A549 (cell line): ENCODE results near the gene SMIM43. TPM values are rescaled to one million over a fixed set of nuclear protein-coding genes. Genes with fewer than 3 reads are reported as not detected.
"Not testable (repeated sequence)": the region's sequence is repeated elsewhere in the genome, so short reads cannot be mapped to it uniquely, and the experiment has no call there.

Experiments
- ATAC-seq, 2 experiments: fragments of 200-7000 bp in 1 of 2; fragments of >200 bp in 1 of 2; cut with Nextera tagmentation in 1 of 2; cut with Tn5 transposase in 1 of 2; 3 replicates each; pipeline versions ENCODE4 v1.8.0 to v1.9.1; 2018 to 2020; ENCODE audit warnings: mild to moderate bottlenecking in 1 of 2, moderate library complexity in 1 of 2
- CTCF ChIA-PET: fragments of 300-600 bp; sonication (Branson Sonifier 250); formaldehyde crosslinking; extraction: SDS; loops from one replicate; lab custom pipeline; 2021; ENCODE audit warnings: antibody characterized with exemption, inconsistent platforms; lab: Yijun Ruan, JAX
- POLR2A ChIA-PET: fragments of 350-600 bp; formaldehyde crosslinking; extraction: SDS; loops from one replicate; lab custom pipeline; 2021; ENCODE audit warnings: antibody characterized with exemption, inconsistent platforms; lab: Yijun Ruan, JAX
- DNase-seq, 2 experiments: peaks; one replicate each; pipeline versions ENCODE4 v3.0.0 to v3.0.0-alpha.2; 2011 to 2016; ENCODE audit warnings: low read depth in 1 of 2, low spot score in 1 of 2
- FAIRE-seq: peaks from 2 replicates; lab custom pipeline; 2011; peaks lifted over from hg19 to GRCh38; lab: Jason Lieb, UNC
- H3K27ac ChIP-seq, 2 experiments: fragments of >200 bp; sonication (Bioruptor Twin); formaldehyde crosslinking; 3 replicates each; pipeline ENCODE4 v1.5.1; 2016 to 2017
- H3K4me1 ChIP-seq: fragments of >200 bp; sonication (Bioruptor Twin); formaldehyde crosslinking; 3 replicates; pipeline ENCODE4 v1.6.1; 2016
- H3K4me2 ChIP-seq: fragments of >200 bp; sonication (Bioruptor Twin); formaldehyde crosslinking; 3 replicates; pipeline ENCODE4 v1.6.1; 2016
- H3K4me3 ChIP-seq: fragments of >200 bp; sonication (Bioruptor Twin); formaldehyde crosslinking; 3 replicates; pipeline ENCODE4 v1.5.1; 2016
- H3K9me3 ChIP-seq: fragments of >200 bp; sonication (Bioruptor Twin); formaldehyde crosslinking; 3 replicates; pipeline ENCODE4 v1.6.1; 2016
- CHD2 ChIP-seq: fragments of 150-350 bp; IDR thresholded peaks from 2 replicates; pipeline ENCODE4 v1.6.1; 2014; ENCODE audit warnings: low read length; ENCODE audit not compliant: partially characterized antibody
- CHD4 ChIP-seq: fragments of 200-600 bp; sonication (generic); IDR thresholded peaks from 2 replicates; pipeline ENCODE4 v1.6.1; 2016; ENCODE audit warnings: antibody characterized with exemption, mild to moderate bottlenecking, borderline replicate concordance
- CTCF ChIP-seq: fragments of >200 bp; sonication (Bioruptor Twin); formaldehyde crosslinking; IDR thresholded peaks from 3 replicates; pipeline ENCODE4 v1.5.1; 2016
- FOSB ChIP-seq: fragments of 250-450 bp; sonication (Bioruptor Pico); IDR thresholded peaks from 2 replicates; pipeline ENCODE4 v1.5.0; 2020; ENCODE audit warnings: mild to moderate bottlenecking, moderate library complexity
- FOSL2 ChIP-seq, 2 experiments: fragments of 450-650 bp in 1 of 2; fragments of >200 bp in 1 of 2; sonication (Bioruptor Twin) in 1 of 2; formaldehyde crosslinking; IDR thresholded peaks; 2 replicates each; pipeline versions ENCODE4 v1.5.0 to v1.6.1; 2016 to 2020; ENCODE audit warnings: mild to moderate bottlenecking in 1 of 2, moderate library complexity in 1 of 2
- HOXA7 ChIP-seq: fragments of 250-450 bp; sonication (Bioruptor Pico); IDR thresholded peaks from 2 replicates; pipeline ENCODE4 v1.5.0; 2020; ENCODE audit warnings: mild to moderate bottlenecking, moderate library complexity
- HOXB5 ChIP-seq: fragments of 250-450 bp; sonication (Bioruptor Pico); IDR thresholded peaks from 2 replicates; pipeline ENCODE4 v1.5.0; 2020; ENCODE audit warnings: mild to moderate bottlenecking, moderate library complexity
- KDM5A ChIP-seq: fragments of 200-600 bp; sonication (generic); IDR thresholded peaks from 2 replicates; pipeline ENCODE4 v1.6.1; 2016; ENCODE audit warnings: antibody characterized with exemption, mild to moderate bottlenecking
- MAZ ChIP-seq: fragments of 150-350 bp; IDR thresholded peaks from 2 replicates; pipeline ENCODE4 v1.6.1; 2014; ENCODE audit warnings: antibody characterized with exemption, low read depth, low read length, borderline replicate concordance
- MYC ChIP-seq: IDR thresholded peaks from 2 replicates; pipeline ENCODE4 v1.6.1; 2012; ENCODE audit warnings: mild to moderate bottlenecking, inconsistent platforms, low read length, improper control_type of control experiment, borderline replicate concordance
- NFE2L2 ChIP-seq: fragments of 150-350 bp; conservative IDR thresholded peaks from 2 replicates; pipeline ENCODE4 v1.6.1; 2014; ENCODE audit warnings: low read length
- NPAS2 ChIP-seq: fragments of 250-450 bp; sonication (Bioruptor Pico); IDR thresholded peaks from 2 replicates; pipeline ENCODE4 v1.8.0; 2022; ENCODE audit warnings: mild to moderate bottlenecking, moderate library complexity, borderline replicate concordance
- PHF8 ChIP-seq: fragments of 200-600 bp; sonication (generic); IDR thresholded peaks from 2 replicates; pipeline ENCODE4 v1.6.1; 2016; ENCODE audit warnings: low read depth, mild to moderate bottlenecking, antibody characterized with exemption, moderate library complexity, borderline replicate concordance
- RFX5 ChIP-seq: fragments of 450-650 bp; IDR thresholded peaks from 2 replicates; pipeline ENCODE4 v1.7.1; 2014; ENCODE audit warnings: antibody characterized with exemption, mild to moderate bottlenecking, moderate library complexity
- SMC3 ChIP-seq: fragments of >200 bp; sonication (Bioruptor Twin); formaldehyde crosslinking; IDR thresholded peaks from 3 replicates; pipeline ENCODE4 v1.6.1; 2018; ENCODE audit warnings: inconsistent platforms
- ZSCAN20 ChIP-seq: fragments of 250-450 bp; sonication (Bioruptor Pico); IDR thresholded peaks from 2 replicates; pipeline ENCODE4 v1.8.0; 2022; ENCODE audit warnings: mild to moderate bottlenecking, moderate library complexity
- WGBS: methylation state at CpG from one replicate; pipeline ENCODE4 v1.1.6; 2017; ENCODE audit errors: missing lambda C conversion rate; 5-methylcytosine and 5-hydroxymethylcytosine counted together
- polyA plus RNA-seq, 4 experiments: library from polyadenylated mRNA; depleted of rRNA in 3 of 4; stranded (reverse); fragments of >200 nt; fragmentation: RNase III in 1 of 4; extraction: RNeasy Plus Mini Kit Qiagen cat#74134 plus additional on column Dnase treatment in 1 of 4; gene quantifications; 2 replicates in 3 of 4; 3 replicates in 1 of 4; pipeline ENCODE4 v1.2.3, GENCODE V29; 2011 to 2017
- TF ChIP-seq, protein P1 (sequence below): fragments of 200-600 bp; sonication (generic); IDR thresholded peaks from 2 replicates; pipeline ENCODE4 v1.6.1; 2016; ENCODE audit warnings: antibody characterized with exemption, mild to moderate bottlenecking, moderate library complexity

Gene SMIM43
- polyA plus RNA-seq, 2 of the 4 experiments (the other 2 are of a cell fraction), result 0.12 to 0.45 TPM

DNA sequence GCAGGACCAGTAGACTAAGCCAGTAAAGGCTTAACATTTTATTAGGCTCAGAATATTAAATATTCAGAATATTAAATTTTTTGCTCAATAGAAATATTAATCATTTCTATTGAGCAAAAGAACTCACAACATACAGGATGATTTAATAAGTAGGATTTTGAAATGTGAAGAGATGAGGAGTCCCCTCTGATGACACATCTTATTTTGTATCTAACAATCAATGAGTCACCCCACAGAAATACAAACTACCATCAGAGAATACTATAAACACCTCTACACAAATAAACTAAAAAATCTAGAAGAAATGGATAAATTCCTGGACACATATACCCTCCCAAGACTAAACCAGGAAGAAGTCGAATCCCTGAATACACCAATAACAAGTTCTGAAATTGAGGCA is 12.8 kb downstream of the SMIM43 start:
- H3K4me1 ChIP-seq; H3K4me3 ChIP-seq; POLR2A ChIA-PET; ATAC-seq; H3K9me3 ChIP-seq; H3K27ac ChIP-seq; H3K4me2 ChIP-seq; DNase-seq; FAIRE-seq; TF ChIP-seq FOSL2 (IDR thresholded peaks at IDR 0.05): not testable (repeated sequence)
- peak; percentile 64 for TF ChIP-seq FOSL2 (CRISPR knock-in tag; IDR thresholded peaks at IDR 0.05)
- WGBS, result 13% methylated on average over 1 of the region's 1 CpG
- CTCF ChIA-PET, result interaction anchor here (1.4 to 1.7 kb wide), 2 partner anchors 10 to 16 kb away, joined by 3 to 4 read pairs; no protein-coding TSS in a partner anchor

GRCh38 chr4:121749225-121749624 is 15.7 kb downstream of the SMIM43 start:
- H3K4me1 ChIP-seq, result no peaks in the 10 kb centered on the region
- CTCF ChIA-PET, result no interaction called here
- no peak overlapping the region for H3K4me3 ChIP-seq
- ATAC-seq (no peak), DNase-seq (no peak), FAIRE-seq (no peak)
- POLR2A ChIA-PET, result no interaction called here
- TF ChIP-seq SMC3 (no peak), KDM5A (no peak), FOSB (CRISPR knock-in tag) (no peak), HOXA7 (CRISPR knock-in tag) (no peak), ZSCAN20 (CRISPR knock-in tag) (no peak), RFX5 (no peak), NFE2L2 (no peak), CHD4 (no peak), MAZ (no peak)
- TF ChIP-seq, protein P1, sequence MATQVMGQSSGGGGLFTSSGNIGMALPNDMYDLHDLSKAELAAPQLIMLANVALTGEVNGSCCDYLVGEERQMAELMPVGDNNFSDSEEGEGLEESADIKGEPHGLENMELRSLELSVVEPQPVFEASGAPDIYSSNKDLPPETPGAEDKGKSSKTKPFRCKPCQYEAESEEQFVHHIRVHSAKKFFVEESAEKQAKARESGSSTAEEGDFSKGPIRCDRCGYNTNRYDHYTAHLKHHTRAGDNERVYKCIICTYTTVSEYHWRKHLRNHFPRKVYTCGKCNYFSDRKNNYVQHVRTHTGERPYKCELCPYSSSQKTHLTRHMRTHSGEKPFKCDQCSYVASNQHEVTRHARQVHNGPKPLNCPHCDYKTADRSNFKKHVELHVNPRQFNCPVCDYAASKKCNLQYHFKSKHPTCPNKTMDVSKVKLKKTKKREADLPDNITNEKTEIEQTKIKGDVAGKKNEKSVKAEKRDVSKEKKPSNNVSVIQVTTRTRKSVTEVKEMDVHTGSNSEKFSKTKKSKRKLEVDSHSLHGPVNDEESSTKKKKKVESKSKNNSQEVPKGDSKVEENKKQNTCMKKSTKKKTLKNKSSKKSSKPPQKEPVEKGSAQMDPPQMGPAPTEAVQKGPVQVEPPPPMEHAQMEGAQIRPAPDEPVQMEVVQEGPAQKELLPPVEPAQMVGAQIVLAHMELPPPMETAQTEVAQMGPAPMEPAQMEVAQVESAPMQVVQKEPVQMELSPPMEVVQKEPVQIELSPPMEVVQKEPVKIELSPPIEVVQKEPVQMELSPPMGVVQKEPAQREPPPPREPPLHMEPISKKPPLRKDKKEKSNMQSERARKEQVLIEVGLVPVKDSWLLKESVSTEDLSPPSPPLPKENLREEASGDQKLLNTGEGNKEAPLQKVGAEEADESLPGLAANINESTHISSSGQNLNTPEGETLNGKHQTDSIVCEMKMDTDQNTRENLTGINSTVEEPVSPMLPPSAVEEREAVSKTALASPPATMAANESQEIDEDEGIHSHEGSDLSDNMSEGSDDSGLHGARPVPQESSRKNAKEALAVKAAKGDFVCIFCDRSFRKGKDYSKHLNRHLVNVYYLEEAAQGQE, result no peak
- no peaks in the 10 kb centered on the region for H3K9me3 ChIP-seq
- WGBS, result 15% methylated on average over 4 of the region's 4 CpGs
- no peak overlapping the region for H3K27ac ChIP-seq
- H3K4me2 ChIP-seq, result no peak overlapping the region

DNA sequence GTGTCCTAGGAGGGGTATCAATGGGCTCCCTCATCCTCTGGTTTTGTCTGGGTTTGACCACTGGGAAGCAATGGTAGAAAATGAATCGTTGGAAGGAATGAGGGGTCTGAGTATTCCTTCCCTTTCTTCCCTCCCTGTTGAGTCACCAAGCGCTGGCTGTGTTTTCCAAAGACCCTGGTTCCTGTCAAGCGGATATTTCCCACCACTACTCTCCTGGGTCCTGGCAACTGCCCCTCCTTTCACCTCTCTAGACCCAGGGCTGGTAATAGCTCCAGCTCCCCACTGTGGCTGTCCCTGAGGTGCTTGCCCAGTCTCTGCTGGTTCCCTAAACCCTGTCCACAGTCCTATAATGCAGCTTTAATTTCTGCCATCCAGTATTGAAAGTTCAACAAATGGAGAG is 22.2 kb downstream of the SMIM43 start:
- WGBS, result 75% methylated on average over 3 of the region's 3 CpGs
- no peak for TF ChIP-seq CTCF
- no peak for TF ChIP-seq HOXB5
- no peak for TF ChIP-seq NPAS2 (CRISPR knock-in tag)
- no peak for TF ChIP-seq MYC
- no peak for TF ChIP-seq PHF8
- TF ChIP-seq CHD2, result no peak
- ChIA-PET POLR2A (no interaction called here), CTCF (interaction anchor here (0.6 to 1.3 kb wide), 2 partner anchors 9 to 74 kb away, joined by 4 read pairs; no protein-coding TSS in a partner anchor)
- FAIRE-seq (no peak), DNase-seq (no peak), ATAC-seq (no peak)
- H3K4me3 ChIP-seq, result no peak overlapping the region
- no peaks in the 10 kb centered on the region for H3K4me1 ChIP-seq
- no peaks in the 10 kb centered on the region for H3K9me3 ChIP-seq
- no peak overlapping the region for H3K27ac ChIP-seq
- no peak overlapping the region for H3K4me2 ChIP-seq
